LNCAP (cell line): ENCODE measurements around the gene CCNT1.

Experiments used
- TF ChIP-seq, protein P1 (sequence below): fragments of 450-650 bp; IDR thresholded peaks from 2 replicates; pipeline ENCODE4 v1.5.1; 2017; ENCODE audit warnings: mild to moderate bottlenecking

Gene CCNT1

DNA sequence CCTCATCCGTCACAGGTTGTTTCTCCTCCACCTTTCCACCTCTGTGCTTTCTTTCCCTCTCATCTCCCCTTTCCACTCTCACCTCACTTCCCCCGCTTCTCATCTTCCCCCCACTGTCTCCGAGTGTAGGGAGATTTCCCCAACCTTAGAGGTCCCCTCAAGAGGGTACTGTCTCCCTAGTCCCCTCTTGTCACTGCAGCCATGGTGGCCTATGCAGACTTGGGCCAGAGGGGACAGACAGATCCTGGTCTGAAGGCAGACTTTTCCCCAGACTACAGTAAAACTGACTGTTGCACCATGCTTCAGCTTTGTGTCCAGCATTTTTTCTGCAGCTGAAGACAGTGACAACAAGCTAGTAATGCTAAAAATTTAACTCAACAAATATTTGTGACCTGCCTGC is 75.7 kb downstream of the CCNT1 start:
- TF ChIP-seq, protein P1, sequence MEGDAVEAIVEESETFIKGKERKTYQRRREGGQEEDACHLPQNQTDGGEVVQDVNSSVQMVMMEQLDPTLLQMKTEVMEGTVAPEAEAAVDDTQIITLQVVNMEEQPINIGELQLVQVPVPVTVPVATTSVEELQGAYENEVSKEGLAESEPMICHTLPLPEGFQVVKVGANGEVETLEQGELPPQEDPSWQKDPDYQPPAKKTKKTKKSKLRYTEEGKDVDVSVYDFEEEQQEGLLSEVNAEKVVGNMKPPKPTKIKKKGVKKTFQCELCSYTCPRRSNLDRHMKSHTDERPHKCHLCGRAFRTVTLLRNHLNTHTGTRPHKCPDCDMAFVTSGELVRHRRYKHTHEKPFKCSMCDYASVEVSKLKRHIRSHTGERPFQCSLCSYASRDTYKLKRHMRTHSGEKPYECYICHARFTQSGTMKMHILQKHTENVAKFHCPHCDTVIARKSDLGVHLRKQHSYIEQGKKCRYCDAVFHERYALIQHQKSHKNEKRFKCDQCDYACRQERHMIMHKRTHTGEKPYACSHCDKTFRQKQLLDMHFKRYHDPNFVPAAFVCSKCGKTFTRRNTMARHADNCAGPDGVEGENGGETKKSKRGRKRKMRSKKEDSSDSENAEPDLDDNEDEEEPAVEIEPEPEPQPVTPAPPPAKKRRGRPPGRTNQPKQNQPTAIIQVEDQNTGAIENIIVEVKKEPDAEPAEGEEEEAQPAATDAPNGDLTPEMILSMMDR: no peak

DNA sequence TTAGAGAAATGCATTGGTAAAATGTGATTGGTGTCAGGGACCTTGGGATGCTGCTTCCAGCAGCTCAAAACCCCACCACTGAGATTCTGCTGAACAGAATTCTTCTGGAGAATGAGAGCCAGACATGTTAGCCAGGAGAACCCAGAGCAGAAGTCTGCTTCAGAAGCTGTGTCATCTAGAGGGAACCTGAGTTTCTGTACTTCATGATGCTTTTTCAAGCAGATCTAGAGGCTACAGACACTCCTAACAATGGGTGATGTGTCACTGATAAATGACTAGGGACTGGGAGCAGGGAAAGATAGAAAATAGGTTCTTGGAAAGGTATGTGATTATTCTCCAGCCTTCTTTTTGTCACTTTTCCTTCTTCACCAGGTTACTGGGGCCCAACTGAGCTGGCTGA is 76.1 kb downstream of the CCNT1 start:
- TF ChIP-seq, protein P1: no peak
